Uterus (tissue), 2 donors: ENCODE measurements around the gene MACROD1.

Experiments
- POLR2A ChIP-seq, 2 donors: fragments of 450-650 bp; IDR thresholded peaks; one replicate each; pipeline ENCODE4 v1.6.1; 2016; ENCODE audit warnings: antibody characterized with exemption in 2 of 2, mild to moderate bottlenecking in 1 of 2, moderate library complexity in 1 of 2
- TF ChIP-seq, protein P1 (sequence below), 4 experiments: fragments of 200-600 bp in 2 of 4; fragments of 450-650 bp in 2 of 4; sonication (generic) in 2 of 4; IDR thresholded peaks; one replicate each; pipeline ENCODE4 v1.5.1; 2016 to 2019; ENCODE audit warnings: antibody characterized with exemption in 4 of 4, mild to moderate bottlenecking in 2 of 4, moderate library complexity in 1 of 4

DNA sequence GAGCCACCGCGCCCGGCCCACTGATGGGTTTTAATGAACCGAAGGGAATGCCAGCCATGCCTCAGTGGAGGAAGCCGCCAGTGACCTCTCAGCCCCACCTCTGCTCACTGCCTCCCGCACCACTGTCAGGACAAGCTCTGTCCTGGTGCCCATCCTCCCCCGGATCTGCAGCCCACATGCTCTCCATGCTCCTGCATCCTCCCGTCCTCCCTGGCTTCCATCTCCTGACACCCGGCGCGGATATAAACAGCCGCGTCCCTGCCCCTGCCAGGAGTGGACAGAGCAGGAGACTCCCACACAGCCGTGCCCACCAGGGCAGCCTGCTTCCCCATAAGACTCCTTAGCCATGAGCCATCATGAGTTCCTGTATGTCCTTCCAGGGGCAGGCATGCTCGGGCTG, 26.9 kb downstream of the MACROD1 start:
- TF ChIP-seq POLR2A (IDR thresholded peaks at IDR 0.05), result no peak
- TF ChIP-seq, protein P1, sequence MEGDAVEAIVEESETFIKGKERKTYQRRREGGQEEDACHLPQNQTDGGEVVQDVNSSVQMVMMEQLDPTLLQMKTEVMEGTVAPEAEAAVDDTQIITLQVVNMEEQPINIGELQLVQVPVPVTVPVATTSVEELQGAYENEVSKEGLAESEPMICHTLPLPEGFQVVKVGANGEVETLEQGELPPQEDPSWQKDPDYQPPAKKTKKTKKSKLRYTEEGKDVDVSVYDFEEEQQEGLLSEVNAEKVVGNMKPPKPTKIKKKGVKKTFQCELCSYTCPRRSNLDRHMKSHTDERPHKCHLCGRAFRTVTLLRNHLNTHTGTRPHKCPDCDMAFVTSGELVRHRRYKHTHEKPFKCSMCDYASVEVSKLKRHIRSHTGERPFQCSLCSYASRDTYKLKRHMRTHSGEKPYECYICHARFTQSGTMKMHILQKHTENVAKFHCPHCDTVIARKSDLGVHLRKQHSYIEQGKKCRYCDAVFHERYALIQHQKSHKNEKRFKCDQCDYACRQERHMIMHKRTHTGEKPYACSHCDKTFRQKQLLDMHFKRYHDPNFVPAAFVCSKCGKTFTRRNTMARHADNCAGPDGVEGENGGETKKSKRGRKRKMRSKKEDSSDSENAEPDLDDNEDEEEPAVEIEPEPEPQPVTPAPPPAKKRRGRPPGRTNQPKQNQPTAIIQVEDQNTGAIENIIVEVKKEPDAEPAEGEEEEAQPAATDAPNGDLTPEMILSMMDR (IDR thresholded peaks at IDR 0.05), result no peak
